ENCODE measurements around the gene CACNA1H. TPM values are rescaled to one million over a fixed set of nuclear protein-coding genes. Genes with fewer than 3 reads are reported as not detected.

Gene CACNA1H
- total and polyA plus RNA-seq, 9 of the 15 experiments (the other 6 are each of a cell fraction or from before 2014, with no cell fraction given) = 0.10 to 0.18 TPM; not detected in 7

DNA sequence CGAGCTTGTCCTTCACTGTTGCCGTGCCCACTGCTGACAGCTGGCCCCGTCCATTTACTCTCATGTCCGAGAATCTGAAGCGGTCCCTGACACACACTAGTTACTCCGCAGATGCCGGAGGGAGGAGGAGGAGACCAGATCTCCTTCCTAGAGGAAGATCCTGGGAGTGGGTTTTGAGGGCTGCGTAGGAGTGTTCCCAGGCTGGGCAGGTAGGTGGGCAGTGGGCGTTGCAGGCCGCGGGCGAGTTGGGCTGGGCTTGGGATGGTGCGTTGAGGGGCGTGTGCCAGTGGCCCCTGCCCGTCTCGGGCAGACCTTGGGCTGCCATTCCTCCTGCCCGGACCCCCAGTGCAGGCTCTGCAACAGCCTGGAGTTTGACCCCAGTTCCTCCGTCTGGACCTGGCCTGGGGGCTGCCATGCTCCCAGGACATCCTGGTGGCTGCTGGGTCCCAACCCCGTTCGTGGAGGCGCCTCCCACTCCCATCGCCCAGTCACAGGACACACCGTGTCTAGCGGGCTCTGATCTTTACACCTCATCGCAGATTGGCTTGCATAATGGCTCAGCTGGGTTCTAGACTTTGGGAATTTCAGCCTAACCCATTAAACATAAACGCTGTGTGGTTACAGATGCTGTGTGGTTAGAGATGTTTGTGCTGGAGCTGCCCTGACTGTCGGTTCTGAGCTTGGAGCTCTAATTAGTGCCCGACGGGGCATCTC, 22.8 kb downstream of the CACNA1H start:
- H3K4me2 ChIP-seq (ENCODE audit: insufficient read depth, low read length) = no peak overlapping the region
- ATAC-seq (no peak), FAIRE-seq (no peak), DNase-seq (ENCODE audit: extremely low read depth in 1 of 4, low spot score in 3 of 4) (no peak)
- no peaks in the 10 kb centered on the region for H3K9me3 ChIP-seq (replicated peaks; ENCODE audit: control insufficient read depth, insufficient read depth, low read depth, low read length)
- H4K20me1 ChIP-seq (replicated peaks; ENCODE audit: control insufficient read depth, insufficient read depth, low read length) = peaks cover 15% of the 10 kb centered on the region; the same call in 1 of the 2 replicates
- no peak overlapping the region for H3K4me3 ChIP-seq
- in situ Hi-C loops (cut with MboI) = no loop called here
- no peaks in the 10 kb centered on the region for H3K79me2 ChIP-seq (ENCODE audit: control insufficient read depth, insufficient read depth, low read length)
- CTCF ChIA-PET (ENCODE audit: low intra/inter-chr PET ratio) = no interaction called here
- BruUV-seq (replicated peaks) = no TSS peak
- intact Hi-C loops (cut with micrococcal nuclease) = no loop called here
- H3K27ac ChIP-seq (ENCODE audit: extremely low read depth, low read depth, low read length) = no peak overlapping the region
- H3K27me3 ChIP-seq (ENCODE audit: control insufficient read depth in 2 of 2, insufficient read depth in 2 of 2, low read length in 2 of 2) = peaks cover 25 to 74% of the 10 kb centered on the region in 2 experiments; a peak in 3 of 5 replicates
- no peak overlapping the region for H3K9ac ChIP-seq (ENCODE audit: insufficient read depth in 1 of 2, low read depth in 2 of 2, low read length in 2 of 2)
- POLR2A ChIA-PET = no interaction called here
- peaks cover 0 to 66% of the 10 kb centered on the region in 2 experiments; a peak in 2 of 5 replicates for H3K4me1 ChIP-seq (replicated peaks in 1 of 2; ENCODE audit: control insufficient read depth in 2 of 2, insufficient read depth in 2 of 2, low read length in 2 of 2)
- WGBS (ENCODE audit: insufficient coverage, low coverage, missing lambda C conversion rate) = 9% methylated on average over 29 of the region's 29 CpGs
- H3K36me3 ChIP-seq (ENCODE audit: control insufficient read depth, insufficient read depth, low read length) = no peaks in the 10 kb centered on the region
- TF ChIP-seq TARDBP (IDR thresholded peaks at IDR 0.05) (no peak), NRF1 (conservative IDR thresholded peaks at IDR 0.05 in 1 of 2, IDR thresholded peaks at IDR 0.05 in 1 of 2) (no peak)
- H2AFZ ChIP-seq (ENCODE audit: low read depth, low read length) = no peak overlapping the region
- no peaks in the 10 kb centered on the region for H3K9me1 ChIP-seq (ENCODE audit: control insufficient read depth, insufficient read depth, low read length)

DNA sequence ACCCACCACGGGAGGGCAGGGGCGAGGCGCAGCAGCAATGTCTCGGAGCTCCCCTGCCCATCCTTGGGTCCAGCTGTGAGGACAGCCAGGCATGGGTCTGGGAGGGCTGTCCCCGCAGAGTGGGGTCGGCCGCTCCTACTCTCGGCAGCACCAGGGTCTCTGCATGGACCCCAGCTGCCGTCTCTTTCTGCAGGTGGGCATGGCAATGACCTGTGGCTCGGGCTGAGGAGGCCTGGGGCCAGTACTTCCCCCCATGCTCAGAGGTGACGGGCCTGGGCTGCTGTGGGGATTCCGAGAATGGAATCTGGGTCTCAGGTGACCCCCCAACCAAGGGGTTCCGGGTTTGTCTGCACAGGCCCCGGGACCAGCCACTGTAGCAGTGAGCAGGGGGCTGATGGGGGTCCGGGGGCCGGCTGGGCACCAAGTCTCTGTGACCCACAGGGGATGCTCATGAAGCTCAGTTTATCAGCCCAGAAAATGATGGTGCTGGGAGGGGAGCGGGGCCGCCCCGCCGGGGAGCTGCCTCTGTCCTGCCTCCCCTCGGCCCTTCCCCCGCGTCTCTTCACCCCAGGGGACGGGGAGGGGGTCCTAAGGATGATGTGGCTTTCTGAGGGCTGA, 23.5 kb downstream of the CACNA1H start:
- 6% methylated on average over 19 of the region's 24 CpGs for WGBS (ENCODE audit: insufficient coverage, low coverage, missing lambda C conversion rate)
- no TSS peak for BruUV-seq (replicated peaks)
- no peak overlapping the region for H3K27ac ChIP-seq (ENCODE audit: extremely low read depth, low read depth, low read length)
- no peaks in the 10 kb centered on the region for H3K9me1 ChIP-seq (ENCODE audit: control insufficient read depth, insufficient read depth, low read length)
- H3K9me3 ChIP-seq (replicated peaks; ENCODE audit: control insufficient read depth, insufficient read depth, low read depth, low read length) = no peaks in the 10 kb centered on the region
- no peak overlapping the region for H2AFZ ChIP-seq (ENCODE audit: low read depth, low read length)
- intact Hi-C loops (cut with micrococcal nuclease) (no loop called here), in situ Hi-C loops (cut with MboI) (no loop called here)
- no peaks in the 10 kb centered on the region for H3K79me2 ChIP-seq (ENCODE audit: control insufficient read depth, insufficient read depth, low read length)
- ATAC-seq = no peak
- FAIRE-seq = no peak
- no peak overlapping the region for H3K9ac ChIP-seq (ENCODE audit: insufficient read depth in 1 of 2, low read depth in 2 of 2, low read length in 2 of 2)
- H3K4me2 ChIP-seq (ENCODE audit: insufficient read depth, low read length) = no peak overlapping the region
- H4K20me1 ChIP-seq (replicated peaks; ENCODE audit: control insufficient read depth, insufficient read depth, low read length) = peaks cover 15% of the 10 kb centered on the region; the same call in 1 of the 2 replicates
- H3K4me1 ChIP-seq (replicated peaks in 1 of 2; ENCODE audit: control insufficient read depth in 2 of 2, insufficient read depth in 2 of 2, low read length in 2 of 2) = peaks cover 0 to 72% of the 10 kb centered on the region in 2 experiments; a peak in 2 of 5 replicates
- CTCF ChIA-PET (ENCODE audit: low intra/inter-chr PET ratio) = no interaction called here
- H3K4me3 ChIP-seq = no peak overlapping the region
- POLR2A ChIA-PET = interaction anchor here (0.5 kb wide), 1 partner anchor 71 kb away, joined by 3 read pairs; no protein-coding TSS in a partner anchor
- no peak for DNase-seq (ENCODE audit: extremely low read depth in 1 of 4, low spot score in 3 of 4)
- H3K27me3 ChIP-seq (ENCODE audit: control insufficient read depth in 2 of 2, insufficient read depth in 2 of 2, low read length in 2 of 2) = peaks cover 22 to 74% of the 10 kb centered on the region in 2 experiments; a peak in 3 of 5 replicates
- no peaks in the 10 kb centered on the region for H3K36me3 ChIP-seq (ENCODE audit: control insufficient read depth, insufficient read depth, low read length)
- TF ChIP-seq, protein P1, sequence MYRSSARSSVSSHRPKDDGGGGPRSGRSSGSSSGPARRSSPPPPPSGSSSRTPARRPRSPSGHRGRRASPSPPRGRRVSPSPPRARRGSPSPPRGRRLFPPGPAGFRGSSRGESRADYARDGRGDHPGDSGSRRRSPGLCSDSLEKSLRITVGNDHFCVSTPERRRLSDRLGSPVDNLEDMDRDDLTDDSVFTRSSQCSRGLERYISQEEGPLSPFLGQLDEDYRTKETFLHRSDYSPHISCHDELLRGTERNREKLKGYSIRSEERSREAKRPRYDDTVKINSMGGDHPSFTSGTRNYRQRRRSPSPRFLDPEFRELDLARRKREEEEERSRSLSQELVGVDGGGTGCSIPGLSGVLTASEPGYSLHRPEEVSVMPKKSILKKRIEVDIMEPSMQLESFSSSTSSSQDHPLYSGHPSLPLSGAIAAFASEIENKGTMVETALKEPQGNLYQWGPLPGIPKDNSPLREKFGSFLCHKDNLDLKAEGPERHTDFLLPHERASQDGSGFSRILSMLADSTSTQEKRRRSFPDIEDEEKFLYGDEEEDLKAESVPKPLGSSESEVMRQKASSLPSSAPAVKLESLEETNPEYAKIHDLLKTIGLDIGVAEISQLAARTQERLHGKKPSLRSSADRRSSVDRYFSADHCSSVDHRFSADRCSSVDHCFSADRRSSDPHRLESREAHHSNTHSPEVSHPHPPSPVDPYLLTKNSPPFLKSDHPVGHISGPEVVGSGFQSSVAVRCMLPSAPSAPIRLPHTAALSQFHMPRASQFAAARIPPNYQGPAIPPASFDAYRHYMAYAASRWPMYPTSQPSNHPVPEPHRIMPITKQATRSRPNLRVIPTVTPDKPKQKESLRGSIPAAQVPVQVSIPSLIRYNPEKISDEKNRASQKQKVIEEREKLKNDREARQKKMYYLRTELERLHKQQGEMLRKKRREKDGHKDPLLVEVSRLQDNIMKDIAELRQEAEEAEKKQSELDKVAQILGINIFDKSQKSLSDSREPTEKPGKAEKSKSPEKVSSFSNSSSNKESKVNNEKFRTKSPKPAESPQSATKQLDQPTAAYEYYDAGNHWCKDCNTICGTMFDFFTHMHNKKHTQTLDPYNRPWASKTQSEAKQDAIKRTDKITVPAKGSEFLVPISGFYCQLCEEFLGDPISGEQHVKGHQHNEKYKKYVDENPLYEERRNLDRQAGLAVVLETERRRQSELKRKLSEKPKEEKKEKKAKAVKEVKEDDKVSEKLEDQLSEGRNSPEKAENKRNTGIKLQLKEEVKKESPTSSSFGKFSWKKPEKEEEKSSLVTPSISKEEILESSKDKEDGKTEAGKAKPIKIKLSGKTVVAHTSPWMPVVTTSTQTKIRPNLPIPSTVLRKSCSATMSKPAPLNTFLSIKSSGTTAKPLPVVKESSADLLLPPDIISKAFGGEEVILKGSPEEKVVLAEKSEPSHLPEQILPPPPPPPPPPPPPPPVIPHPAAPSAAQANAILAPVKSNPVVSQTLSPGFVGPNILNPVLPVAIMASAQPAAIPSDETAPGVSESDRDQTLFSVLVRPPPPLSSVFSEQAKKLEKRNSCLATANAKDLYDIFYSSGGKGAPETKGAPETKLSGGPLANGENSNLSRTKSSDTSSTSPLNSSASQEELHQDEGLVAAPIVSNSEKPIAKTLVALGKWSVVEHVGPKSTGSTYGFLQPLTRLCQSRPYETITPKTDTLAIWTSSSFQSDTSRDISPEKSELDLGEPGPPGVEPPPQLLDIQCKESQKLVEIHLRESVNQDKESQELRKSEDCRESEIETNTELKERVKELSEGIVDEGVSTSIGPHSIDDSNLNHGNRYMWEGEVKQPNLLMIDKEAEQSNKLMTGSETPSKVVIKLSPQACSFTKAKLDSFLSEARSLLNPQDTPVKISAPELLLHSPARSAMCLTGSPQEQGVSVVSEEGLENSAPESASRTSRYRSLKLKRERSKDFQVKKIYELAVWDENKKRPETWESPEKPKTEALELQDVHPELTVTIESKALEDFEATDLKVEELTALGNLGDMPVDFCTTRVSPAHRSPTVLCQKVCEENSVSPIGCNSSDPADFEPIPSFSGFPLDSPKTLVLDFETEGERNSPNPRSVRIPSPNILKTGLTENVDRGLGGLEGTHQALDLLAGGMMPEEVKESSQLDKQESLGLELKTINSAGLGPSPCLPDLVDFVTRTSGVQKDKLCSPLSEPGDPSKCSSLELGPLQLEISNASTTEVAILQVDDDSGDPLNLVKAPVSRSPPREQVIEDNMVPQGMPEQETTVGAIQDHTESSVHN (IDR thresholded peaks at IDR 0.05; ENCODE audit: borderline replicate concordance in 1 of 2, low read depth in 1 of 2) = no peak
- TF ChIP-seq CXXC5 (CRISPR knock-in tag; IDR thresholded peaks at IDR 0.05) = no peak

Measured in K562 (cell line).